Keratinocyte (primary cell): ENCODE data around the gene TMEM253. TPM values are rescaled to one million over a fixed set of nuclear protein-coding genes. Genes with fewer than 3 reads are reported as not detected.
A peak's percentile ranks its signal among the peaks of the same experiment; 100 is the strongest.

Source experiments
- DNase-seq: peaks from one replicate; pipeline ENCODE4 v3.0.0-alpha.2; 2011; ENCODE audit warnings: low read depth, missing footprints, low spot score
- FAIRE-seq: peaks from 2 replicates; lab custom pipeline; 2011; peaks lifted over from hg19 to GRCh38; lab: Jason Lieb, UNC
- H2AFZ ChIP-seq: 2 replicates; pipeline ENCODE4 v1.6.0; 2012; ENCODE audit warnings: low read length, control low read depth, inconsistent platforms; ENCODE audit not compliant: control insufficient read depth
- H3K27ac ChIP-seq: 2 replicates; pipeline ENCODE4 v1.5.1; 2011; ENCODE audit warnings: low read length; ENCODE audit not compliant: control insufficient read depth, insufficient read depth
- H3K27me3 ChIP-seq: 3 replicates; pipeline ENCODE4 v1.6.0; 2011; ENCODE audit warnings: low read length; ENCODE audit not compliant: control insufficient read depth, insufficient read depth; ENCODE audit errors: extremely low read depth
- H3K36me3 ChIP-seq, 2 experiments: 2 replicates in 1 of 2; 3 replicates in 1 of 2; pipeline ENCODE4 v1.5.1; 2011; ENCODE audit warnings: low read length in 2 of 2, mild to moderate bottlenecking in 1 of 2; ENCODE audit not compliant: control insufficient read depth in 2 of 2, insufficient read depth in 2 of 2; ENCODE audit errors: extremely low read depth in 1 of 2
- H3K4me1 ChIP-seq: 3 replicates; pipeline ENCODE4 v1.5.1; 2011; ENCODE audit warnings: low read length; ENCODE audit not compliant: control insufficient read depth, insufficient read depth; ENCODE audit errors: extremely low read depth
- H3K4me2 ChIP-seq: 3 replicates; pipeline ENCODE4 v1.6.0; 2011; ENCODE audit warnings: low read depth, low read length; ENCODE audit not compliant: control insufficient read depth, insufficient read depth; ENCODE audit errors: extremely low read depth
- H3K4me3 ChIP-seq, 3 experiments: fragments of 200-600 bp in 1 of 3; sonication (generic) in 1 of 3; 2 replicates in 2 of 3; 3 replicates in 1 of 3; pipeline ENCODE4 v1.5.1; 2011 to 2016; ENCODE audit warnings: low read length in 3 of 3, mild to moderate bottlenecking in 3 of 3, control low read depth in 2 of 3, inconsistent platforms in 1 of 3, low read depth in 1 of 3, mixed read lengths in 1 of 3, mixed run types in 1 of 3, moderate library complexity in 1 of 3; ENCODE audit not compliant: control insufficient read depth in 2 of 3, insufficient read depth in 2 of 3; ENCODE audit errors: extremely low read depth in 1 of 3
- H3K79me2 ChIP-seq: 2 replicates; pipeline ENCODE4 v1.6.0; 2012; ENCODE audit warnings: low read length; ENCODE audit not compliant: control insufficient read depth, insufficient read depth
- H3K9ac ChIP-seq: 3 replicates; pipeline ENCODE4 v1.6.0; 2011; ENCODE audit warnings: low read length; ENCODE audit not compliant: control insufficient read depth, insufficient read depth; ENCODE audit errors: extremely low read depth
- H3K9me1 ChIP-seq: 3 replicates; pipeline ENCODE4 v1.6.0; 2011; ENCODE audit warnings: low read length; ENCODE audit not compliant: control insufficient read depth, insufficient read depth; ENCODE audit errors: extremely low read depth
- H3K9me3 ChIP-seq: 2 replicates; pipeline ENCODE4 v1.5.1; 2012; ENCODE audit warnings: low read depth, low read length; ENCODE audit not compliant: control insufficient read depth
- H4K20me1 ChIP-seq: 3 replicates; pipeline ENCODE4 v1.6.0; 2011; ENCODE audit warnings: low read length; ENCODE audit not compliant: control insufficient read depth, insufficient read depth; ENCODE audit errors: extremely low read depth
- EZH2 ChIP-seq: IDR thresholded peaks from one replicate; pipeline ENCODE4 v1.6.1; 2012; ENCODE audit warnings: inconsistent platforms, mild to moderate bottlenecking, low read length, moderate library complexity
- dilution Hi-C: fragments of 300-500 bp; cut with MboI; formaldehyde crosslinking; loops from one replicate; pipeline ENCODE4 v1.7.0; 2020; ENCODE audit warnings: low sequenced_read_pairs; ENCODE audit not compliant: extremely low pct_ligation_motif_present
- polyA plus RNA-seq, 5 experiments: library from polyadenylated mRNA; depleted of rRNA in 3 of 5; stranded (reverse) in 3 of 5; stranded (forward) in 1 of 5; unstranded in 1 of 5; fragments of >200 nt; gene quantifications; 1 replicate in 1 of 5; 2 replicates in 3 of 5; 3 replicates in 1 of 5; pipeline versions ENCODE4 v1.2.1 to v1.2.3, GENCODE V29; 2011 to 2012; ENCODE audit warnings: missing spikeins in 2 of 5, low read depth in 1 of 5, low replicate concordance in 1 of 5
- TF ChIP-seq, protein P1 (sequence below), 3 experiments: IDR thresholded peaks in 1 of 3; conservative IDR thresholded peaks in 1 of 3; optimal IDR thresholded peaks in 1 of 3; 2 replicates in 2 of 3; 3 replicates in 1 of 3; pipeline versions ENCODE3 to v1.5.1; 2011; ENCODE audit warnings: low read length in 3 of 3, mild to moderate bottlenecking in 3 of 3, moderate library complexity in 2 of 3, control low read depth in 1 of 3, inconsistent platforms in 1 of 3; ENCODE audit not compliant: insufficient read depth in 2 of 3; ENCODE audit errors: extremely low read depth in 1 of 3

The TMEM253 gene
- polyA plus RNA-seq, 1 donor (not counting 4 experiments of a cell fraction or from before 2014, with no cell fraction given) = 1.1 TPM

DNA sequence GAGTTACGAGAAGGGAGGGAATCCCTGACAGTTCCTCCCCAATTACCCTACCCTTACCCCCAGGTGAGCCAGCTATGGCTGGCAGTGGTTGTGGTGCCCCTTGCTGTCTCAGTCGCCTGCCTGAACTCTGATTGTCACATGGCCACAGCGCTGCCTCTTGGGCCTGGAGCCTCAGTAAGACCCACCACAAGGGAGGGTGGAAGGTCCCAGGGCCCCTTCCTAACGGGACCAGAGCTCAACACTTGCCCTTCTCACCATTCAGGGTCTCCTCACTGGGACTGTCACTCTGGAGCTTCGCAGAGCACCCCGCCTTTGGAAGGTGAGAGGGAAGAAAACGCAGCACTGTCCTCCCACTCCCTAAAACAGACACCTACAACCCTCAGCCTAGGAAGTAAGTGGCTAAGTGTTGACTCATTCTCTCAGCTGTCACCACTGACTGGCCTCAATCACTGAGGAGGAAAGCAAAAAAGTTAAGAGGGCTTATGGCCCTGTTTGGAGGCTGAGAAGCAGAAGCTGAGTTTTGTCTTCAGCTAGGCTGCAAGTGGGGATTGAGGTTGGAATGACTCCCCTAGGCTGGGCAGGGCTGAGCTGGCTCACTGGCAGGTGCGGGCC, 1.0 kb downstream of the TMEM253 start:
- Histone ChIP-seq H3K4me2 (peak overlapping the region; percentile 99), H4K20me1 (no peaks in the 10 kb centered on the region), H2AFZ (no peak overlapping the region), H3K4me1 (peaks cover 70% of the 10 kb centered on the region), H3K79me2 (peaks cover 28% of the 10 kb centered on the region), H3K9me3 (no peaks in the 10 kb centered on the region), H3K9ac (no peak overlapping the region), H3K36me3 (no peaks in the 10 kb centered on the region), H3K4me3 (peak overlapping the region in 1 of 3 experiments; percentile 83), H3K9me1 (no peaks in the 10 kb centered on the region), H3K27me3 (no peaks in the 10 kb centered on the region), H3K27ac (peak overlapping the region; percentile 38)
- FAIRE-seq = no peak
- DNase-seq = no peak
- dilution Hi-C loops = no loop called here
- no peak for TF ChIP-seq EZH2
- TF ChIP-seq, protein P1, sequence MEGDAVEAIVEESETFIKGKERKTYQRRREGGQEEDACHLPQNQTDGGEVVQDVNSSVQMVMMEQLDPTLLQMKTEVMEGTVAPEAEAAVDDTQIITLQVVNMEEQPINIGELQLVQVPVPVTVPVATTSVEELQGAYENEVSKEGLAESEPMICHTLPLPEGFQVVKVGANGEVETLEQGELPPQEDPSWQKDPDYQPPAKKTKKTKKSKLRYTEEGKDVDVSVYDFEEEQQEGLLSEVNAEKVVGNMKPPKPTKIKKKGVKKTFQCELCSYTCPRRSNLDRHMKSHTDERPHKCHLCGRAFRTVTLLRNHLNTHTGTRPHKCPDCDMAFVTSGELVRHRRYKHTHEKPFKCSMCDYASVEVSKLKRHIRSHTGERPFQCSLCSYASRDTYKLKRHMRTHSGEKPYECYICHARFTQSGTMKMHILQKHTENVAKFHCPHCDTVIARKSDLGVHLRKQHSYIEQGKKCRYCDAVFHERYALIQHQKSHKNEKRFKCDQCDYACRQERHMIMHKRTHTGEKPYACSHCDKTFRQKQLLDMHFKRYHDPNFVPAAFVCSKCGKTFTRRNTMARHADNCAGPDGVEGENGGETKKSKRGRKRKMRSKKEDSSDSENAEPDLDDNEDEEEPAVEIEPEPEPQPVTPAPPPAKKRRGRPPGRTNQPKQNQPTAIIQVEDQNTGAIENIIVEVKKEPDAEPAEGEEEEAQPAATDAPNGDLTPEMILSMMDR (optimal IDR thresholded peaks at IDR 0.05 in 1 of 3, IDR thresholded peaks at IDR 0.05 in 1 of 3, conservative IDR thresholded peaks at IDR 0.05 in 1 of 3; ENCODE audit: extremely low read depth in 1 of 3, insufficient read depth in 2 of 3, low read length in 3 of 3) = no peak

GRCh38 chr14:21102521-21103410, 1.9 kb downstream of the TMEM253 start:
- peak overlapping the region; percentile 95 for H3K27ac ChIP-seq
- no peaks in the 10 kb centered on the region for H3K27me3 ChIP-seq
- no peak for FAIRE-seq
- no peaks in the 10 kb centered on the region for H4K20me1 ChIP-seq
- peaks cover 72% of the 10 kb centered on the region for H3K4me1 ChIP-seq
- peak overlapping the region; percentile 99 for H3K4me2 ChIP-seq
- H3K9me3 ChIP-seq = no peaks in the 10 kb centered on the region
- TF ChIP-seq, protein P1 (optimal IDR thresholded peaks at IDR 0.05 in 1 of 3, IDR thresholded peaks at IDR 0.05 in 1 of 3, conservative IDR thresholded peaks at IDR 0.05 in 1 of 3; ENCODE audit: extremely low read depth in 1 of 3, insufficient read depth in 2 of 3, low read length in 3 of 3) = peak in 1 of 3 experiments; percentile 21
- no peak for TF ChIP-seq EZH2
- DNase-seq = no peak
- peaks cover 22% of the 10 kb centered on the region for H3K79me2 ChIP-seq
- dilution Hi-C loops = no loop called here
- H3K9ac ChIP-seq = peak overlapping the region; percentile 95
- H3K36me3 ChIP-seq = no peaks in the 10 kb centered on the region
- H3K4me3 ChIP-seq = peak overlapping the region; percentile 54 to 90 (median 83)
- no peaks in the 10 kb centered on the region for H3K9me1 ChIP-seq
- peak overlapping the region; percentile 81 for H2AFZ ChIP-seq
